Stomach (tissue), 9 donors: ENCODE measurements around the gene FRY. TPM values are rescaled to one million over a fixed set of nuclear protein-coding genes. Genes with fewer than 3 reads are reported as not detected.
A peak's percentile ranks its signal among the peaks of the same experiment; 100 is the strongest.

Source experiments
- DNase-seq, 2 donors: peaks; one replicate each; pipeline versions ENCODE4 v3.0.0 to v3.0.0-alpha.2; 2013 to 2019
- H3K27ac ChIP-seq, 5 donors: fragments of 200-600 bp in 4 of 5; sonication (generic) in 4 of 5; one replicate each; pipeline ENCODE4 v1.5.1; 2013 to 2019; ENCODE audit warnings: mild to moderate bottlenecking in 1 of 5, moderate library complexity in 1 of 5
- H3K27me3 ChIP-seq, 3 donors: fragments of 200-600 bp; sonication (generic); one replicate each; pipeline ENCODE4 v1.5.1; 2017 to 2019; ENCODE audit warnings: mixed run types in 1 of 3
- H3K36me3 ChIP-seq, 4 donors: fragments of 200-600 bp; sonication (generic); 1 replicate in 3 of 4; 2 replicates in 1 of 4; pipeline ENCODE4 v1.5.1; 2016 to 2019
- H3K4me1 ChIP-seq, 4 donors: fragments of 200-600 bp; sonication (generic); one replicate each; pipeline ENCODE4 v1.5.1; 2016 to 2019
- H3K4me3 ChIP-seq, 4 donors: fragments of 200-600 bp; sonication (generic) in 3 of 4; one replicate each; pipeline ENCODE4 v1.5.1; 2016 to 2019; ENCODE audit warnings: mild to moderate bottlenecking in 1 of 4
- H3K9me3 ChIP-seq, 4 donors: fragments of 200-600 bp; sonication (generic); one replicate each; pipeline ENCODE4 v1.5.1; 2016 to 2019
- CTCF ChIP-seq, 7 experiments: fragments of 450-650 bp in 4 of 7; fragments of 200-600 bp in 3 of 7; sonication (generic) in 3 of 7; IDR thresholded peaks; one replicate each; pipeline ENCODE4 v1.5.1; 2016 to 2019; ENCODE audit warnings: antibody characterized with exemption in 7 of 7, control low read depth in 2 of 7, mild to moderate bottlenecking in 1 of 7
- EP300 ChIP-seq: sonication (generic); formaldehyde crosslinking; IDR thresholded peaks from one replicate; pipeline ENCODE4 v1.6.1; 2017; ENCODE audit warnings: antibody characterized with exemption
- POLR2A ChIP-seq, 4 donors: fragments of 450-650 bp; IDR thresholded peaks; one replicate each; pipeline ENCODE4 v1.6.1; 2016; ENCODE audit warnings: antibody characterized with exemption in 4 of 4, control low read depth in 2 of 4, mild to moderate bottlenecking in 1 of 4, moderate library complexity in 1 of 4
- POLR2AphosphoS5 ChIP-seq, 3 donors: sonication (generic); formaldehyde crosslinking; IDR thresholded peaks; one replicate each; pipeline ENCODE4 v1.6.1; 2016; ENCODE audit warnings: antibody characterized with exemption in 3 of 3
- WGBS, 5 donors: extraction: QIAGEN DNeasy Blood & Tissue Kit in 3 of 5; methylation state at CpG; one replicate each; pipeline versions ENCODE4 v1.1.5 to v1.1.7; 2013 to 2018; 5-methylcytosine and 5-hydroxymethylcytosine counted together
- intact Hi-C: fragments of 100-400 bp; cut with DNase I; formaldehyde crosslinking; loops from one replicate; pipeline ENCODE4 v1.15.1; 2023; ENCODE audit warnings: low total_unique reads
- polyA plus RNA-seq, 3 donors: library from polyadenylated mRNA; stranded (reverse); fragments of 200-250 nt; gene quantifications; one replicate each; pipeline ENCODE4 v1.2.3, GENCODE V29; 2013
- total RNA-seq, 5 donors: library from RNA; depleted of rRNA; stranded (reverse); fragments of >200 nt; gene quantifications; one replicate each; pipeline versions ENCODE4 v1.1.0 to v1.2.3, GENCODE V29; 2014 to 2016
- donor health status: healthy with polysubstance abuse.
- donor health status: Bipolar disorder and iron deficiency.
- donor health status: healthy.

The FRY gene
- total and polyA plus RNA-seq, 8 donors, result 3.5 to 97.1 (median 16.4) TPM

- Histone ChIP-seq H3K27me3 (no peaks in the 10 kb centered on the region), H3K9me3 (no peaks in the 10 kb centered on the region), H3K4me3 (no peak overlapping the region), H3K4me1 (peaks cover 0 to 16% (median 0%) of the 10 kb centered on the region in 4 donors), H3K36me3 (no peaks in the 10 kb centered on the region), H3K27ac (peak overlapping the region in 1 of 5 donors; percentile 29)
- TF ChIP-seq POLR2AphosphoS5 (IDR thresholded peaks at IDR 0.05), result no peak
- no peak for TF ChIP-seq EP300
- no peak for TF ChIP-seq POLR2A (IDR thresholded peaks at IDR 0.05)
- no peak for TF ChIP-seq CTCF (IDR thresholded peaks at IDR 0.05)
- WGBS, 5 donors, result 56 to 74% (median 63%) methylated on average over 2 of the region's 2 CpGs
- intact Hi-C loops, result no loop called here
- DNase-seq, result peak in 1 of 2 donors; percentile 19
These were observed 83.5 kb downstream of the FRY start for GRCh38 chr13:32115066-32115465.

GRCh38 chr13:32116210-32116609, 84.6 kb downstream of the FRY start:
- TF ChIP-seq CTCF (IDR thresholded peaks at IDR 0.05) (no peak), POLR2A (IDR thresholded peaks at IDR 0.05) (no peak), EP300 (no peak), POLR2AphosphoS5 (IDR thresholded peaks at IDR 0.05) (no peak)
- WGBS, 5 donors, result 78 to 89% (median 85%) methylated on average over 5 of the region's 5 CpGs
- Histone ChIP-seq H3K36me3 (no peaks in the 10 kb centered on the region), H3K4me1 (peaks cover 0 to 16% (median 0%) of the 10 kb centered on the region in 4 donors), H3K27me3 (no peaks in the 10 kb centered on the region), H3K4me3 (no peak overlapping the region), H3K9me3 (no peaks in the 10 kb centered on the region), H3K27ac (no peak overlapping the region)
- intact Hi-C loops, result no loop called here
- no peak for DNase-seq

- Histone ChIP-seq H3K4me1 (peaks cover 0 to 16% (median 0%) of the 10 kb centered on the region in 4 donors), H3K27me3 (no peaks in the 10 kb centered on the region), H3K27ac (no peak overlapping the region), H3K36me3 (no peaks in the 10 kb centered on the region), H3K9me3 (no peaks in the 10 kb centered on the region), H3K4me3 (no peak overlapping the region)
- no peak for TF ChIP-seq EP300
- no peak for TF ChIP-seq POLR2AphosphoS5 (IDR thresholded peaks at IDR 0.05)
- no peak for TF ChIP-seq POLR2A (IDR thresholded peaks at IDR 0.05)
- TF ChIP-seq CTCF (IDR thresholded peaks at IDR 0.05), result no peak
- intact Hi-C loops, result no loop called here
- DNase-seq, result no peak
- WGBS, 5 donors, result 84 to 95% (median 90%) methylated on average over 3 of the region's 3 CpGs
These were observed 85.4 kb downstream of the FRY start for GRCh38 chr13:32117001-32117400.

GRCh38 chr13:32117701-32118100, 86.1 kb downstream of the FRY start:
- peaks cover 0 to 4% (median 0%) of the 10 kb centered on the region in 4 donors for H3K36me3 ChIP-seq
- DNase-seq, result peak; percentile 41 to 51
- H3K9me3 ChIP-seq, result peaks cover 0 to 6% (median 0%) of the 10 kb centered on the region in 4 donors
- no peak for TF ChIP-seq CTCF (IDR thresholded peaks at IDR 0.05)
- TF ChIP-seq EP300, result no peak
- TF ChIP-seq POLR2A (IDR thresholded peaks at IDR 0.05), result no peak
- TF ChIP-seq POLR2AphosphoS5 (IDR thresholded peaks at IDR 0.05), result peak in 1 of 3 donors; percentile 29
- no peak overlapping the region for H3K4me3 ChIP-seq
- intact Hi-C loops, result no loop called here
- H3K27ac ChIP-seq, result no peak overlapping the region
- WGBS, 5 donors, result 70 to 83% (median 73%) methylated on average over 6 of the region's 6 CpGs
- H3K4me1 ChIP-seq, result peaks cover 0 to 16% (median 0%) of the 10 kb centered on the region in 4 donors
- no peaks in the 10 kb centered on the region for H3K27me3 ChIP-seq
